GM23338 (cell line): ENCODE results near the gene NIPAL4. TPM values are rescaled to one million over a fixed set of nuclear protein-coding genes. Genes with fewer than 3 reads are reported as not detected.

ENCODE experiments used
- ATAC-seq: fragments of 200-7000 bp; cut with Tn5 transposase; 3 replicates; pipeline ENCODE4 v1.9.1; 2020
- DNase-seq: peaks from one replicate; pipeline ENCODE4 v3.0.0-alpha.2; 2015; ENCODE audit warnings: low spot score
- H2AFZ ChIP-seq: fragments of 200-600 bp; sonication (generic); 2 replicates; pipeline ENCODE4 v1.8.0; 2016; ENCODE audit warnings: antibody characterized with exemption, mild to moderate bottlenecking, moderate library complexity
- H3F3A ChIP-seq: fragments of 200-600 bp; sonication (generic); replicated peaks from 2 replicates; pipeline ENCODE4 v1.8.0; 2017; ENCODE audit warnings: antibody characterized with exemption, mixed run types, low read depth
- H3K27ac ChIP-seq: fragments of 200-600 bp; sonication (generic); 2 replicates; pipeline ENCODE4 v1.6.1; 2016; ENCODE audit warnings: low read depth
- H3K27me3 ChIP-seq: fragments of 200-600 bp; sonication (generic); 2 replicates; pipeline ENCODE4 v1.8.0; 2016; ENCODE audit warnings: mild to moderate bottlenecking, mixed run types, moderate library complexity; ENCODE audit not compliant: insufficient read depth
- H3K36me3 ChIP-seq: fragments of 200-600 bp; sonication (generic); 2 replicates; pipeline ENCODE4 v1.8.0; 2016; ENCODE audit warnings: mild to moderate bottlenecking; ENCODE audit not compliant: insufficient read depth
- H3K4me1 ChIP-seq: fragments of 200-600 bp; sonication (generic); 2 replicates; pipeline ENCODE4 v1.8.0; 2016; ENCODE audit warnings: mild to moderate bottlenecking, moderate library complexity; ENCODE audit not compliant: insufficient read depth
- H3K4me2 ChIP-seq: fragments of 200-600 bp; sonication (generic); 2 replicates; pipeline ENCODE4 v1.7.1; 2017; ENCODE audit warnings: mixed run types
- H3K4me3 ChIP-seq: fragments of 200-600 bp; sonication (generic); 2 replicates; pipeline ENCODE4 v1.6.1; 2016; ENCODE audit warnings: mixed run types
- H3K79me2 ChIP-seq: fragments of 200-600 bp; sonication (generic); replicated peaks from 2 replicates; pipeline ENCODE4 v1.8.0; 2017; ENCODE audit warnings: mild to moderate bottlenecking; ENCODE audit not compliant: insufficient read depth
- H3K9me2 ChIP-seq: fragments of 200-600 bp; sonication (generic); 2 replicates; pipeline ENCODE4 v1.8.0; 2017; ENCODE audit not compliant: insufficient read depth
- H4K20me1 ChIP-seq: fragments of 200-600 bp; sonication (generic); replicated peaks from 2 replicates; pipeline ENCODE4 v1.8.0; 2017; ENCODE audit warnings: mild to moderate bottlenecking; ENCODE audit not compliant: insufficient read depth
- H3K27ac Mint-ChIP-seq: 2 replicates; pipeline ENCODE4 v1.8.0; 2020; ENCODE audit warnings: inconsistent platforms, mild to moderate bottlenecking, moderate library complexity, mixed read lengths
- H3K27me3 Mint-ChIP-seq: 3 replicates; pipeline ENCODE4 v1.8.0; 2022; ENCODE audit warnings: low read depth, mild to moderate bottlenecking, moderate library complexity, mixed read lengths, inconsistent platforms; ENCODE audit not compliant: insufficient read depth, poor library complexity
- H3K36me3 Mint-ChIP-seq: 3 replicates; pipeline ENCODE4 v1.8.0; 2021; ENCODE audit warnings: low read depth, mild to moderate bottlenecking, inconsistent platforms, moderate library complexity, mixed read lengths
- H3K4me1 Mint-ChIP-seq: 3 replicates; pipeline ENCODE4 v1.8.0; 2020; ENCODE audit warnings: mild to moderate bottlenecking, inconsistent platforms, mixed read lengths
- H3K4me3 Mint-ChIP-seq: 3 replicates; pipeline ENCODE4 v1.8.0; 2021; ENCODE audit warnings: moderate library complexity, mild to moderate bottlenecking, inconsistent platforms, mixed read lengths
- H3K9me3 Mint-ChIP-seq: 3 replicates; pipeline ENCODE4 v1.8.0; 2020; ENCODE audit warnings: moderate library complexity, mild to moderate bottlenecking, inconsistent platforms, mixed read lengths
- CTCF ChIP-seq, 2 experiments: fragments of 200-600 bp in 1 of 2; sonication (generic) in 1 of 2; conservative IDR thresholded peaks; 2 replicates each; pipeline versions ENCODE4 v1.5.1 to v1.6.1; 2016 to 2017; ENCODE audit warnings: antibody characterized with exemption in 2 of 2, low read depth in 2 of 2, mild to moderate bottlenecking in 2 of 2, moderate library complexity in 1 of 2
- EZH2 ChIP-seq: fragments of 200-600 bp; sonication (generic); IDR thresholded peaks from one replicate; pipeline ENCODE4 v1.8.0; 2017; ENCODE audit warnings: antibody characterized with exemption, mild to moderate bottlenecking, low read depth; ENCODE audit not compliant: unreplicated experiment
- NANOG ChIP-seq: IDR thresholded peaks from 2 replicates; pipeline ENCODE4 v1.6.1; 2016; ENCODE audit warnings: antibody characterized with exemption, borderline replicate concordance
- POLR2AphosphoS5 ChIP-seq: IDR thresholded peaks from 2 replicates; pipeline ENCODE4 v1.6.1; 2016; ENCODE audit warnings: antibody characterized with exemption, low read depth
- ZNF114 ChIP-seq: fragments of 250-450 bp; sonication (Bioruptor Pico); IDR thresholded peaks from 2 replicates; pipeline ENCODE4 v1.5.0; 2020; ENCODE audit warnings: mild to moderate bottlenecking, moderate library complexity
- ZNF331 ChIP-seq: fragments of 250-450 bp; sonication (Bioruptor Pico); IDR thresholded peaks from 2 replicates; pipeline ENCODE4 v1.5.0; 2020; ENCODE audit warnings: low read depth, mild to moderate bottlenecking, moderate library complexity
- polyA plus RNA-seq: library from polyadenylated mRNA; unstranded; fragments of >200 nt; fragmentation: Nextera tagmentation; extraction: Ambion mirVana; gene quantifications from 2 replicates; pipeline ENCODE4 v1.2.1, GENCODE V29; 2016
- total RNA-seq: library from RNA; depleted of rRNA; stranded (reverse); fragments of >200 nt; shearing (Covaris generic); gene quantifications from 2 replicates; pipeline ENCODE4 v1.2.3, GENCODE V29; 2014
- TF ChIP-seq, protein P1 (sequence below): fragments of 250-450 bp; sonication (Bioruptor Pico); IDR thresholded peaks from 2 replicates; pipeline ENCODE4 v1.5.0; 2020; ENCODE audit warnings: mild to moderate bottlenecking, moderate library complexity

The NIPAL4 gene
- total and polyA plus RNA-seq, 2 experiments from 2014 or later: 0.21 TPM; not detected in 1

GRCh38 chr5:157449011-157449723 is 10.8 kb upstream of the NIPAL4 start:
- no peak overlapping the region for H3K4me3 ChIP-seq
- no peaks in the 10 kb centered on the region for H3K9me2 ChIP-seq
- Mint-ChIP-seq H3K9me3 (no peaks in the 10 kb centered on the region), H3K4me3 (no peak overlapping the region), H3K27me3 (no peaks in the 10 kb centered on the region), H3K27ac (no peak overlapping the region), H3K36me3 (no peaks in the 10 kb centered on the region), H3K4me1 (no peaks in the 10 kb centered on the region; the same call in 1 of the 3 replicates)
- no peaks in the 10 kb centered on the region for H4K20me1 ChIP-seq
- DNase-seq (no peak), ATAC-seq (no peak)
- no peaks in the 10 kb centered on the region for H3K4me1 ChIP-seq
- H3F3A ChIP-seq: no peaks in the 10 kb centered on the region
- H3K36me3 ChIP-seq: no peaks in the 10 kb centered on the region
- TF ChIP-seq ZNF331 (CRISPR knock-in tag): no peak
- TF ChIP-seq ZNF114 (CRISPR knock-in tag): no peak
- no peak for TF ChIP-seq EZH2
- TF ChIP-seq, protein P1, sequence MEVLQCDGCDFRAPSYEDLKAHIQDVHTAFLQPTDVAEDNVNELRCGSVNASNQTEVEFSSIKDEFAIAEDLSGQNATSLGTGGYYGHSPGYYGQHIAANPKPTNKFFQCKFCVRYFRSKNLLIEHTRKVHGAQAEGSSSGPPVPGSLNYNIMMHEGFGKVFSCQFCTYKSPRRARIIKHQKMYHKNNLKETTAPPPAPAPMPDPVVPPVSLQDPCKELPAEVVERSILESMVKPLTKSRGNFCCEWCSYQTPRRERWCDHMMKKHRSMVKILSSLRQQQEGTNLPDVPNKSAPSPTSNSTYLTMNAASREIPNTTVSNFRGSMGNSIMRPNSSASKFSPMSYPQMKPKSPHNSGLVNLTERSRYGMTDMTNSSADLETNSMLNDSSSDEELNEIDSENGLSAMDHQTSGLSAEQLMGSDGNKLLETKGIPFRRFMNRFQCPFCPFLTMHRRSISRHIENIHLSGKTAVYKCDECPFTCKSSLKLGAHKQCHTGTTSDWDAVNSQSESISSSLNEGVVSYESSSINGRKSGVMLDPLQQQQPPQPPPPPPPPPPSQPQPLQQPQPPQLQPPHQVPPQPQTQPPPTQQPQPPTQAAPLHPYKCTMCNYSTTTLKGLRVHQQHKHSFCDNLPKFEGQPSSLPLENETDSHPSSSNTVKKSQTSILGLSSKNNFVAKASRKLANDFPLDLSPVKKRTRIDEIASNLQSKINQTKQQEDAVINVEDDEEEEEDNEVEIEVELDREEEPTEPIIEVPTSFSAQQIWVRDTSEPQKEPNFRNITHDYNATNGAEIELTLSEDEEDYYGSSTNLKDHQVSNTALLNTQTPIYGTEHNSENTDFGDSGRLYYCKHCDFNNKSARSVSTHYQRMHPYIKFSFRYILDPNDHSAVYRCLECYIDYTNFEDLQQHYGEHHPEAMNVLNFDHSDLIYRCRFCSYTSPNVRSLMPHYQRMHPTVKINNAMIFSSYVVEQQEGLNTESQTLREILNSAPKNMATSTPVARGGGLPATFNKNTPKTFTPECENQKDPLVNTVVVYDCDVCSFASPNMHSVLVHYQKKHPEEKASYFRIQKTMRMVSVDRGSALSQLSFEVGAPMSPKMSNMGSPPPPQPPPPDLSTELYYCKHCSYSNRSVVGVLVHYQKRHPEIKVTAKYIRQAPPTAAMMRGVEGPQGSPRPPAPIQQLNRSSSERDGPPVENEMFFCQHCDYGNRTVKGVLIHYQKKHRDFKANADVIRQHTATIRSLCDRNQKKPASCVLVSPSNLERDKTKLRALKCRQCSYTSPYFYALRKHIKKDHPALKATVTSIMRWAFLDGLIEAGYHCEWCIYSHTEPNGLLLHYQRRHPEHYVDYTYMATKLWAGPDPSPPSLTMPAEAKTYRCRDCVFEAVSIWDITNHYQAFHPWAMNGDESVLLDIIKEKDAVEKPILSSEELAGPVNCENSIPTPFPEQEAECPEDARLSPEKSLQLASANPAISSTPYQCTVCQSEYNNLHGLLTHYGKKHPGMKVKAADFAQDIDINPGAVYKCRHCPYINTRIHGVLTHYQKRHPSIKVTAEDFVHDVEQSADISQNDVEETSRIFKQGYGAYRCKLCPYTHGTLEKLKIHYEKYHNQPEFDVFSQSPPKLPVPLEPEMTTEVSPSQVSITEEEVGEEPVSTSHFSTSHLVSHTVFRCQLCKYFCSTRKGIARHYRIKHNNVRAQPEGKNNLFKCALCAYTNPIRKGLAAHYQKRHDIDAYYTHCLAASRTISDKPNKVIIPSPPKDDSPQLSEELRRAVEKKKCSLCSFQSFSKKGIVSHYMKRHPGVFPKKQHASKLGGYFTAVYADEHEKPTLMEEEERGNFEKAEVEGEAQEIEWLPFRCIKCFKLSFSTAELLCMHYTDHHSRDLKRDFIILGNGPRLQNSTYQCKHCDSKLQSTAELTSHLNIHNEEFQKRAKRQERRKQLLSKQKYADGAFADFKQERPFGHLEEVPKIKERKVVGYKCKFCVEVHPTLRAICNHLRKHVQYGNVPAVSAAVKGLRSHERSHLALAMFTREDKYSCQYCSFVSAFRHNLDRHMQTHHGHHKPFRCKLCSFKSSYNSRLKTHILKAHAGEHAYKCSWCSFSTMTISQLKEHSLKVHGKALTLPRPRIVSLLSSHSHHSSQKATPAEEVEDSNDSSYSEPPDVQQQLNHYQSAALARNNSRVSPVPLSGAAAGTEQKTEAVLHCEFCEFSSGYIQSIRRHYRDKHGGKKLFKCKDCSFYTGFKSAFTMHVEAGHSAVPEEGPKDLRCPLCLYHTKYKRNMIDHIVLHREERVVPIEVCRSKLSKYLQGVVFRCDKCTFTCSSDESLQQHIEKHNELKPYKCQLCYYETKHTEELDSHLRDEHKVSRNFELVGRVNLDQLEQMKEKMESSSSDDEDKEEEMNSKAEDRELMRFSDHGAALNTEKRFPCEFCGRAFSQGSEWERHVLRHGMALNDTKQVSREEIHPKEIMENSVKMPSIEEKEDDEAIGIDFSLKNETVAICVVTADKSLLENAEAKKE (CRISPR knock-in tag): no peak
- no peak for TF ChIP-seq NANOG
- no peak for TF ChIP-seq CTCF (conservative IDR thresholded peaks at IDR 0.05; ENCODE audit: low read depth in 2 of 2)
- no peak for TF ChIP-seq POLR2AphosphoS5
- no peaks in the 10 kb centered on the region for H3K79me2 ChIP-seq
- H2AFZ ChIP-seq: no peak overlapping the region
- no peaks in the 10 kb centered on the region for H3K27me3 ChIP-seq
- no peak overlapping the region for H3K27ac ChIP-seq
- no peak overlapping the region for H3K4me2 ChIP-seq
